ENCODE results near the gene LACTBL1. TPM values are rescaled to one million over a fixed set of nuclear protein-coding genes. Genes with fewer than 3 reads are reported as not detected.

LACTBL1 gene
- total RNA-seq, 1 experiment from 2014 or later = not detected

DNA sequence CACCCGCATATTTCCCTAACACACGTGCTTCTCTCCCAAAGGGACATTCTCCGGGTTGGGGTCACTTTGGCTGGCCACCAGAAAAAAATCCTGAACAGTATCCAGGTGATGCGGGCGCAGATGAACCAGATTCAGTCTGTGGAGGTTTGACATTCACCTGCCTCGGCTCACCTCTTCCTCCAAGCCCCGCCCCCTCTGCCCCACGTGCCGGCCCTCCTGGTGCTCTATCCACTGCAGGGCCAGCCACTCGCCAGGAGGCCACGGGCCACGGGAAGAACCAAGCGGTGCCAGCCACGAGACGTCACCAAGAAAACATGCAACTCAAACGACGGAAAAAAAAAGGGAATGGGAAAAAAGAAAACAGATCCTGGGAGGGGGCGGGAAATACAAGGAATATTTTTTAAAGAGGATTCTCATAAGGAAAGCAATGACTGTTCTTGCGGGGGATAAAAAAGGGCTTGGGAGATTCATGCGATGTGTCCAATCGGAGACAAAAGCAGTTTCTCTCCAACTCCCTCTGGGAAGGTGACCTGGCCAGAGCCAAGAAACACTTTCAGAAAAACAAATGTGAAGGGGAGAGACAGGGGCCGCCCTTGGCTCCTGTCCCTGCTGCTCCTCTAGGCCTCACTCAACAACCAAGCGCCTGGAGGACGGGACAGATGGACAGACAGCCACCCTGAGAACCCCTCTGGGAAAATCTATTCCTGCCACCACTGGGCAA lies 59.1 kb downstream of the LACTBL1 start:
- DNase-seq (ENCODE audit: low read depth) = no peak

DNA sequence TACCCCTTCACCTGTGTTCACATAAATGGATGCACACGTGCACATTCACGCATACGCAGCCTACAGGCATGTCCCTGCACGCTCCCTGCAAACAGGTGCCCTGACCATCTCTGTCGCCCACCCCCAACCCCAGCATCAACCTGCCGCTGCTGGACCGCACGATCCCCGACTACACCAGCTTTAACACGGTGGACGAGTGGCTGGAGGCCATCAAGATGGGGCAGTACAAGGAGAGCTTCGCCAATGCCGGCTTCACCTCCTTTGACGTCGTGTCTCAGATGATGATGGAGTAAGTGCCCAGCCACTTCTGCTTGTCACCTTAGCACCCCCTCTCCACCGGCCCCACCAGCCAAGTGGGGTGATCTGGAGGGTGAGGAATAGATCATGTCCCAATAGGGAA lies 60.4 kb downstream of the LACTBL1 start:
- DNase-seq (ENCODE audit: low read depth) = no peak

DNA sequence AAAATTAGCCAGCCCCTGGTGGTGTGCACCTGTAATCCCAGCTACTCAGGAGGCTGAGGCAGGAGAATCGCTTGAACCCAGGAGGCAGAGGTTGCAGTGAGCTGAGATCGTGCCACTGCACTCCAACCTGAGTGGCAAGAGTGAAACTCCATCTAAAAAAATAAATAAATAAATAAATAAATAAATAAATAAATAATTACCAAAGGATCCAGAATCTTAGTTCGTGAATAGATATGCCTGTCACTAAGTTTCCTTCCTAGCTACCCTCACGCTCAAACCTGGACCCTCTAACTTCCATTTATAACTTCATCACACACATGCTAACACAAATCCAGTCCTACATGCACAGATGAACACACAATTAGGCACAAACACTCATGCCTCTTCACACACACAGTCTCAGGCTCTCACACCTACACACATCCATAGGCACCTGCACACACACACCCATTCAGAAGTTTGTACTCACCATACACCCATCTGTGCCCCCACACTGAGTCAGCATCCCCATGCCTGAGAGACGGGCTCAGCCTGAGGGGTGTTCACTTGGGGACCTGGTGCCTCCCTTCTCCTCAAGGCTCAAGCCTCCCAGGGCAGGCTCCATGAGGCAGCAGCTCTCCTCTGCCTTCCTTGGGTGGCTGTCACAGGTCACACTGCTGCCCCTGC lies 61.5 kb downstream of the LACTBL1 start:
- no peak for DNase-seq (ENCODE audit: low read depth)

DNA sequence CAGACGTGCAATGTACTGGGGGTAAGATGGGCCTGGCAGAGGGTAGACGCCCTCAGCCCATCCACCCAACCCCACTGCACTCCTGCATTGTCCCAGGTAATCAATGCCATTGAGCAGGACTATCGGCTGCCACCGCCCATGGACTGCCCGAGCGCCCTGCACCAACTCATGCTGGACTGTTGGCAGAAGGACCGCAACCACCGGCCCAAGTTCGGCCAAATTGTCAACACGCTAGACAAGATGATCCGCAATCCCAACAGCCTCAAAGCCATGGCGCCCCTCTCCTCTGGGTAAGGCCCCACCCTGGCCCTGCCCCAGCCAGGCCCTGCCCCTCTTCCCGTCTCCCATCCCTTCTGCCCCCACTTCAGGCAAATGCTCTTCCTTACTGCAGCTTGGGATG lies 62.4 kb downstream of the LACTBL1 start:
- no peak for DNase-seq (ENCODE audit: low read depth)

DNA sequence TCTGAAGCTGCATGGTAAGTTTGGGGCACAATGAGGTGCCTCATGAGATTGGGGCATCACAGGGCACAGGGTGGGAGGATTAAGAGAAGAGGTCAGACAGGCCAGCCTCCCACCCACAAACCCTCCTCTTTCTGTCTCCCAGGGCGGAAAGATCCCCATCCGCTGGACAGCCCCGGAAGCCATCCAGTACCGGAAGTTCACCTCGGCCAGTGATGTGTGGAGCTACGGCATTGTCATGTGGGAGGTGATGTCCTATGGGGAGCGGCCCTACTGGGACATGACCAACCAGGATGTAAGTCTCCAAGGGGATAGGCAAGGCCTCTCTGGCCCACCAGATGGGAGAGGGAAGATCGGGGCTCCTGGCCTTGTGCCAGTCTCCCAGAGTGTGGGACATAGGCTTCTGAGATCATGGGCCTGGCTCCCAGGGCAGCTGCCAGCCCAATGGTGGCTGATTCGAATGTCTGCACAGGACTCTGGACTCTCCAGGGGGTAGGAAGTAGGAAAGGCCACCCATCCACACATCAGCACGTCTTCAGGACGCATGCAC lies 63.7 kb downstream of the LACTBL1 start:
- no peak for DNase-seq (ENCODE audit: low read depth)

DNA sequence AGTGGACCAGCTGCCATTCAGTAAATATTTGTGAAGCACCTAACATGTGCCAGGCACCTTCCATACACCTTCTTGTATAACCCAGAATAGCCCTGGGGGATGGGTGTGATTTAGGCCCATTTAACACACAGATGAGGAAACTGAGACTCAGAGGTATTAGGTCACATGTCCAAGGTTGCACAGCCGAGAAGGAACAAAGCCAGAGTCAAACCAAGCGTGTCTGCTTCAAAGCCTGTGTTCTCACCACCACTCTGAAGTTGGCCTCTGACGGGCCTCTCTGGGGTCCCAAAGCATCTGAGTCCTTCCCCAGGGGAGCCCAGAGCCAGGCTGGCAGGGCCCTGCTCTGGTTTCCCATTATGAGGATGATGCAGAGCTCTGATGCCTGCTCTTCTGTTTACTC lies 65.1 kb downstream of the LACTBL1 start:
- no peak for DNase-seq (ENCODE audit: low read depth)

DNA sequence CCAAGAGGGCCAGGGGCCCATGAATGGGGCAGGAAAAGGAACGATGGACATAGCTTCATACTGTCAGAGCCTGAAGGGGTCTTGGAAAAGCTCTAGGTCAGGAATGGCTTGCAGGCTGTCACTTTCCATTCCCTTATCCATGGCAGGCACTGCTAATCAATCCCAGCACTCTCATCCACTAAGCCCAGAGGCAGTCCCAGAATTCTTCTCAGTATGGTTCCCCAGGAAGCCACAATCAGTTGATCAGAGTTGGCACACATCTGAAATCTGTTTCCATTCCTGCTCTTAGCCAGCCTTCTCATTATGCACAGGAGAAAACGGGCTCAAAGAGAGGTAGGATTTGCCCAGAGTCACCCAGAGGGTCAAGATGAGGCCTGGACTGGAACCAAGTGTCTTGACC lies 65.7 kb downstream of the LACTBL1 start:
- no peak for DNase-seq (ENCODE audit: low read depth)

DNA sequence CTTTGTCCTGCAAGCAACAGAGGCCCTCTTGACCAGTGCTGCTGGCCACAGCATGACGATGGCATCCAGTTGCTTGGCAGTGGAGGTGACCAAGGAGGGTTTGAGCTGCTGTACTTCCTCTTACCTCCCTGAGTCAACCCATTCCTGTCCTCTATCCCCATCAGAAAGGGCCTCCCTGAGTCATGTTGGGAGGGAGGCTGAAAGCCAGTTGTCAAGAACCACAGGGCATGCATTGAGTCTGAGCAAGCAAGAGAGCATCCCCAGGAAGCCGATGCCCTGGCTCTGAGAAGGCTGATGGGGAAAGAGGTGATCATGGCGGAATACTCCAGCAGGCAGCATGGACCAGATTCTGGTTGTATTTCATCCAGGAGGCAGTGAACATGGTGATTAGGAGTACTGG lies 69.6 kb downstream of the LACTBL1 start:
- DNase-seq (ENCODE audit: low read depth) = peak; percentile 33

Other genes with a start within 250 kb of the LACTBL1 start
- not detected in 2 replicates for gene TEX46, start 43.0 kb upstream of the LACTBL1 start, total RNA-seq (2014; rRNA removed)
- gene KDM1A, start 46.6 kb upstream of the LACTBL1 start, total RNA-seq (2014; rRNA removed) = 94.3 and 105 TPM in 2 replicates
- 20.1 and 21.9 TPM in 2 replicates for gene LUZP1, start 196.0 kb upstream of the LACTBL1 start, total RNA-seq (2014; rRNA removed)
- not detected in 2 replicates for gene HTR1D, start 244.6 kb upstream of the LACTBL1 start, total RNA-seq (2014; rRNA removed)